SH-SY5Y (cell line): Measurements from ENCODE around the gene TTC39A.

ENCODE experiments used
- GATA2 ChIP-seq: IDR thresholded peaks from 2 replicates; pipeline ENCODE4 v1.6.1; 2011; ENCODE audit warnings: mild to moderate bottlenecking, low read depth, low read length
- GATA3 ChIP-seq: IDR thresholded peaks from 2 replicates; pipeline ENCODE4 v1.6.1; 2011; ENCODE audit warnings: low read depth, mild to moderate bottlenecking, low read length, moderate library complexity

DNA sequence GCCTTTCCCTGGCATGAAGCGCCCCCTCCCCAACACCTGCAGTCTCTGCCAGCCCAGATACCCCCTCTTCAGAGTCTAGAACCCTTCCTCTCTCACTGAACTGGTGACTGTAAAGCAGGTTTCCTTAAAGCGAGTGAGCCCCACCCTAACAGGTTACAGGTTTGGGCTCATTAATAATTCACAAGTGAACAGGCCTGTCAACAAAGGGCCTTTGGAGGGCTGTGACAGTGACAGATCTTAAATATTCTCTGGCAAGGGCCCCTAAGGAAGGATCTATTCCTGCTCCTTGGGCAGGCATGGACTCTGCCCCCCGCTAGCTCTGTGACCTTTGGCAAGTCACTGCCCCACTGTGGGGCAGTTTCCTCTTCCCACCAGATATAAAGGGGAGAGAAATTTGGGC lies 5.6 kb upstream of the TTC39A start:
- TF ChIP-seq GATA2 (no peak), GATA3 (no peak)
